GM21717 (cell line): Measurements from ENCODE around the gene VPS39.

ENCODE experiments used
- ATAC-seq: cut with Tn5 transposase; IDR thresholded peaks from one replicate; pipeline ENCODE4 v1.9.1; 2021; ENCODE audit warnings: mild to moderate bottlenecking, moderate library complexity; ENCODE audit not compliant: unreplicated experiment

VPS39 gene

DNA sequence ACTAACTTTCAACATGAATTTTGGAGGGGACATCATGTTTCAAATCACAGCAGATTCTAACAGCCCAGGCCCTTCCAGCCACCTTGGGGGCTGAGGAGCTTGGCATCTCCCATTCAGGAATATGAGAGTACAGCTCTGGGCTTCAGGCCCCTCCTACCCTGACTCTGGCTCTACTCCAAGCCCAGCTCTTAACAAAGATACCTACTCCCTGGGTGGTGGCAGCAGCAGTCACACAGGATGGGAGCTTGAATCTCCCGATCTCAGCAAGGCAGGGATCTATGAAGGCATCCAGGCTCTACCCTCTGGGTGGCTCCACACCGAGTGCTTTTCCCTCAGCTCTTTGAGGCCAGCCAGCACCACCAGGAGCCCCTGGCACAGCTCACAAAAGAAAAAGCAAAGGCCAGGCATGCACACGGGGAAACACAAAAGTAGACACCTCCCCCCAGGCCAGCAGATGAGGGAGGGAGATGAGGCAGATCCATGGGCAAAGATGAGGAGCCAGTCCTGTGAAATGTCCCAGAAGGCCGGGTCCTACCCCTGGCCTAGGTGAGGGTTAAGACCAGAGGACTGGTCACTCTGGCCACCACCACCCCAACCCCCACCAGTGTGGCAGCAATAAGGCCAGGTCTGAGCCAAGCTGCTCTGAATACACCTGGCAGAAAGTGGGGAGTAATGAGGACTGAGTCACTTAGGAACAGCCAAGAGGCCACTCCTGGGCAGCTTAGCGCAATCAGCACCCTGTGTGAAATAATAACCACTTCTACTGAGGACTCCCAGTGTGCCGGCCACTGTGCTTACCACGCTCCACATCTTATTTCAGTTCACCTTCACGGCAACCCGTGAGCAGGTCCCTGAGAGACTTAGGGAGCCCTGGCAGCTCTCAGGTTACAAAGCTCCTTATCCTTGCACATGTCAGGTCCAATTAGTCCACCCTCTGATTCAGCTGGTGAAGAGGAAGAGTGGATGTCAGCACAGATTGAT lies 76.0 kb downstream of the VPS39 start:
- no peak for ATAC-seq

DNA sequence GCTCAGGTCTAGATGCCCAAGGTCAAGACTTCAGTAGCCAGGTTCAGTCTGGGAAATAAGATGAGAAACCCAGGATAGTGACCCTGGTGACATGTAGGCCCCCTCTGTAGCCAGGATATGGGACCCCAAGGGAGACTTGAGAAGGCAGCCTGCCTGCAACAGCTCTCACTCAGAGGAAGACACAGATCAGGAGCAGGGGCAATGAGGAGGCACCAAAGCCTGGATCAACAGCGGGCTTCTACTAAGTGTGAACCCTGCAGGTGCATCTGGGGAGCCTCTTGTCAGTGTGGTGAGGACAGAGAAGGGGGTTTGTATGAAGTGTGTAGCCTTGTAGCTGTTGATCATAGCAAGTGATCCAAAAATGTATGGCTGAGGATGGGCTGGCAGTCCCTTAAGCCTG lies 77.1 kb downstream of the VPS39 start:
- ATAC-seq: no peak

DNA sequence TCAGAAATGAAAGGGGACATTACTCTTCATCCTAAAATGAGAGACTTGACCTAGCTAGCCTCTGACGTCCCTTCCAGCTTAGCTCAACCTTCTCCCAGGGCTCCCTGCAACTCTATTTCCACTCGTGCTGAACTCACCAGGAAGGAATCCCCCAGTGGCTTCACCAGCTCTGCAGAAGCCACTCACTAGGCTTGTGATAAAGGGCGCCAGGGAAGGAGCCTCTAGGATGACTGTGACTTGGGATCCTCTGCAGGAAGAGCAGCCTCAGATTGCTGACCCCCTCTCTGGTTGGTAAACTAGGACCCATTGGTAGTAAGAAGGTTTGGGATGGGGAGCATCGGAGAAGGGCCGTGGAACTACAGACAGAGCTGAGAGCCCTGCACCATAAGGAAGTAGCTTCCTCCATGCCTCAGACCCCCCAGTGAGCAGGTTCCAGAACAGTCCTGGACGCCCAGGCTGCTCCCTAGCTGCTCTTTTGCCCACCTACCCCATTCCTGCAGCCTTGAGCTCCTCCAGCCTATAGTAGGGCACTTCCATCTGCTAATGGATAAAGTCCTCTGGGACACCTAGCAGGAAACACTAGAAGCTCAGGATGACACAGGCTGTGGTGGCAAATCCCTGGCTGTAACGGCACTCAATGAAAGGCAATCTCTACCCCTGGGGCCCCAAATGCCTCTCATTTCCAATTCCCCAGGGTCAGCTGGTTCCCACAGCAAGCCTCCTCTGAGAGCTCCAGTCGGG lies 77.7 kb downstream of the VPS39 start:
- ATAC-seq: no peak

DNA sequence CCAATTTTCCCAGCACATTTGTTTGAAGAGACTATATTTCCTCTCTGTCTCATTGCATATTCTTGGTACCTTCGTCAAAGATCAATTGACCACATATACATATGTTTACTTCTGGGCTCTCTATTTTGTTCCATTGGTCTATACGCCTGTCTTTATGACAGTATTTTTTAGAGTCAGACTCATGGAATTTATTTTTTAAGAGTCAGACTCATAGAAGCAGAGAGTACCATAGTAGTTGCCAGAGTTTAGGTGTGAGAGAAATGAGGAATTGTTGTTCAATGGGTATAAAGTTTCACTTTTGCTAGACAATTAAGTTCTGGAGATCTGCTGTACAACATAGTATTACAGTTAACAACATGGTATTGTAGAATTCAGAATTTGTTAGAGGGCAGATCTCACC lies 78.7 kb downstream of the VPS39 start:
- no peak for ATAC-seq

DNA sequence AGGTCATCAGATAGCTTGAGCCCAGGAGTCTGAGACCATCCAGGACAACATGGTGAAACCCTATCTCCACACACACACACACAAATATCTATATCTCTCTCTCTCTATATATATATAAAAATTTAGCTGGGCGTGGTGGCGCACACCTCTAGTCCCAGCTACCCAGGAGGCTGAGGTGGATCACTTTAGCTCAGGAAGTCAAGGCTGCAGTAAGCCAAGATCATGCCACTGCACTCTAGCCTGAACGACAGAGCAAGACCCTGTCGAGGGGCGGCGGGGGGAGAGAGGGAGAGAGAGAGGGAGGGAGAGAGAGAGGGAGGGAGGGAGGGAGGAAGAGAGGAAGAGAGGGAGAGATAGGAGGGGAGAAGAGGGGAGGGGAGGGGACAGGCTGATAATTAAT lies 79.6 kb downstream of the VPS39 start:
- ATAC-seq: no peak

DNA sequence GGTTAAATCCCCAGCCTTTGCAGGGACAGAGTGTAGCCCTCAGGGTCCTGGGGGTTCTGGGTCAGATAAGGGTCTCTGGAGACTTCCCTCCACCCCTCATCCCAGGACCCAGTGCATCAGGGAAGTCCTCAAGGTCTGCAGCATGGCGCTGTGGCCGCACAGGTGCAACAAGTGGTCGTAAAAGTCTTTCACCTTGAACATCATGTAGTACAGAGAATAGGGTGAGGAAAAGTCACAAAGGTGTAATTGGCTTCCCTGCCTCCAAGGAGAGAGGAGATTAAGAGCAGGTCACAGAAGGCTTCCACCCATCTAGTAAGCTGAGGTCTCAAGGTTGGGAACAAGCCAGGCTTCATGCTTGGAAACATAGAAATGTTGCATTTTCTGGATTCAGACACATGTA lies 84.6 kb downstream of the VPS39 start:
- ATAC-seq: no peak

DNA sequence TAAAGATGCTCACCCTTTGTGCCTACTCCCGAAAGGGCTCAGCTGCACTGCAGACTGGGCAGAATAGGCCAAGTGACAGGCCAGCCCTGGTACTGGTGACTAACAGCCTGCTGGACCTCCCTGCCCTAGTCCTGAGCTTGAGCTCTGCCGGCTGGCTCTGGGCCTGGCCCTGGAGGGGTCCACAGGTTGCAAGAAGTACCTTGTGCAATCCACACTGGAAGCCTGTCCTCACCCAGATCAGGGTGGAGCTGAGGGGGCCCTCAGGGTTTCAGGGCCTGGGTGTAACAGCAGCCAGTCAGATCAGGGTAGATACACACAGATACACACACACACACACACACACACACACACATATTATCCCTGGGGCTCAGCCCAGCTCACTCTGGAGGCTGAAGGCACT lies 86.4 kb downstream of the VPS39 start:
- ATAC-seq: no peak

DNA sequence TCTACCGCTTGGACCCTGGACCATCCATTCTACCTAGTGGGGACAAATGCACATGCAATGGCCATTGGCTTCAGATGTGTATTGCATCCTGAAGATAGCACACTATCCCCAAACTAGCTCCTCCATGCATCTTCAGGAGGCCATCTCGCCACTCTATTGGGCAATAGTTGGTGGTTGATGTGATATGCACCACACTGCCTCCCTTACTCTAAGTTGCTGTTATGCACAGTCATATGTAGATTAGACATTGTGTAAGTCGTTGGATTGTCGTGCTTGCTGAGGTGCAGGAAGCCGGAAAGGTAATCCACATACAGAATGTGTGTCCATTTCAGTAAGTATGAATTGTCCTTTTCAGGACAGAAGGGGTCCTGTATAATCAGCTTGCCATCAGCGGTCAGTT lies 87.1 kb downstream of the VPS39 start:
- no peak for ATAC-seq

DNA sequence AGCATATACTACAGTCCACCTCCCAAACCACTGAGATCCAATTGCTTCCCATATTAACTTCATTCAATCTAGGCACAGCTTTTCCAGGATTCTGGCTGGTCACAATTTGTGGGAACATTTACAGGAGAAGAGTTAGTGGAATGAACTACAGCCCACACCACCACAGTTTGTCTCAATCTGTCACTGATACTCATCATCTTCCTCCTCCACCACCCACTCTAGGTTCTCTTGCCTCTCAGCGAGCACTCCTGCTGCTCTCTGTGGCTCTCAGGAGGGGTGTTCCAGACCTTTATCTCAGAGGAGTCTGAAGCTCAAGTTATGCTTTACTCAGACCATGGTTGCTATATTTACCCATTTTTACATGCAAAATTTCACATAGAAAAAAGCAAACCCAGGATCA lies 87.8 kb downstream of the VPS39 start:
- no peak for ATAC-seq

DNA sequence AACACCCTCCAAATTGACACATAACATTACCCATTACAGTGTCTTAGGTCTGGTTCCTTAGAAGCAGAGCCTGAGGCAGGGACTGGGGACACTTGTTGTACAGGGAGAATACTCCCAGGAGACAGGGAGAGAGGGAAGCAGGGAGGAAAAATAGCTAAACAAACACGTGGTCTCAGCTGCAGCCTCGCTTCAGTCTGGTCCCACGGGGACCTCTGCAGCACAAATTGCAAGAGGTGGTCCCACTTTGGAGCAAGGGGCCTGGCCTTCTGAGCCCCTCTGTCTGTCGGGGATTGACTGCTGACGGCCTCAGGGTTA lies 88.7 kb downstream of the VPS39 start:
- no peak for ATAC-seq

DNA sequence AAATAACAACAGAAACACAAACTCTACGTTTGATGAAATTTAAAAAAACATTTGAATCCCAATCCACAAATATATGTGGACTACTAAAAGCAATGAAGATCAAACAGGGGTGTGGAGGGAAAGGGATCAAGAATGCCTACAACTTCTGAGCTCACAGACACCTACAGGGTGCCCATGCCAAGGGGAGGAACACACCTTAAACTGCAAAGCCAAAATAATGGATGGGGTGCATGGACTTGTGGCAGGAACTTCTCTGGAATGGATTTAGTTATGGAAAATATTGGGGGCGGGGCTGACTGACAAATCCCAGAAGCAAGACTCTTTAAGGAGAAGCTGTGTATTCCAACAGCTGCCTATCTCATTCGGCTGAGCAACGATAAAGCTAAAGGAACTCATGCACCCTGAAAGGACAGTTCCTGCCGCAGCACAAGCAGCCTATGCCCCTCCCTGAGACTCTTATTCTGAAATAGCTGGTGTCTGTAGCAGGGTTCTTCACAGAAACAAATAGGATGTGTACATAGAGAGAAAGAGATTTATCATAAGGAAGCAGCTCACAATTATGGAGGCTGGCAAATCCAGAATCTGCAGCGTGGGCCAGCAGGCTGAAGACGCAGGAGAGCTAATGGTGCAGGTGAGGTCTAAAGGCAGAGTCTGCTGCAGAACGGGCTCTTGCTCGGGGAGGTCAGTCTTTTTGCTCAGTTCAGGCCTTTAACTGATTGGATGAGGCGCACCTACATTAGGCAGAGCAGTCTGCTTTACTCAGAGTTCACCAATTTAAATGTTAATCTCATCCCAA lies 89.3 kb downstream of the VPS39 start:
- ATAC-seq: no peak

DNA sequence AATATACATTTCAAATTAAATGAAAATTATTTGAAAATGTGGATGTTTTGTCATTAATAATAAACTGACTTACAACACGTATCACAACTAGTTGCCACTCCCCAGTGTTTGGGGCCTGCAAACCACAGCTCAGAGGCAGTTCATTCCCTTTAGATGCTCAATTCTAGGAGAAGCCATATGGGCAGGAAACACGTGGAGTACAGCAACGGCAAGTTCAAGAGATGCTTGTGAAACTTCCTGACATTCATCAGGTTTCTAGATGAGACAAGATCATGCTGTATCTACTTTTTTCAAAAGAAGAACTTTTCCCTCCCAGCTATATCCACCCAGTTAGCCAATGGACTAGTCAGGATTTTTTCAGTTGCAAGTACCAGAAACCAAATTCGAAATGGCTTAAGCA lies 96.2 kb downstream of the VPS39 start:
- no peak for ATAC-seq

DNA sequence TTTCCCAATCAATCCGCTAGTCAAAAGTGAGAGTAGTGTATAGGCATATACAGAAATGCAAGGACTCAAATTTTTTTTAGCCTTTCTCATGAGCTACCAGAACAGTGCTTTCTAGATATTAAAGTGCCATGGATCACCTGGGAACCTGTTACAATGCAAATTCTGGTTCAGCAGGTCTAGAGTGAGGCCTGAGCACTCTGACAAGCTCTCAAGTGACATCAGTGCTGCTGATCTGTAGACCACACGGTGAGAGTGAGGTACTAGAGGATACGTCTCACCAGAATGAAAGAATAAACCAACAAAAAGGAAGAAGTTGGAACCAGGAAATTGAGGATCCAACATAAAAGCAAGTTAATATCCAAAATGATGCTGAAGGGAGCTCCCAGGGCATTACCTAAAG lies 97.7 kb downstream of the VPS39 start:
- ATAC-seq: no peak

DNA sequence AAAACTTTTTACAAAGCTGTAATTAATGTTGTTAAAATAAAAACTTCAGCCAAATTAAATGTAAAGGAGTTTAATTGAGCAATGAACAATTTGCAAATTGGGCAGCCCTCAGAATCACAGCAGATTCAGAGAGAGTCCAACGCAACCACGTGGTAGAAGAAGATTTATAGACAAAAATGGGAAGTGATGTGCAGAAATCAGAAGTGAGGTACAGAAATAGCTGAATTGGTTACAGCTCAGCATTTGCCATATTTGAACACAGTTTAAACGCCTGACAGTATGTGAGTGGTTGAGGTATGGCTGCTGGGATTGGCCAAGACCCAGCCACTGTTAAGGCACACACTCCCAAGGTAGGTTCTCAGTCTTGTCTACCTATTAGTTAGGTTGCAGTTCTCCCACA lies 99.3 kb downstream of the VPS39 start:
- ATAC-seq: no peak
